ENCODE measurements around the gene RPL13A. TPM values are rescaled to one million over a fixed set of nuclear protein-coding genes. Genes with fewer than 3 reads are reported as not detected.

RPL13A gene
- polyA plus RNA-seq, 3 donors = 655 to 1,621 (median 663) TPM

DNA sequence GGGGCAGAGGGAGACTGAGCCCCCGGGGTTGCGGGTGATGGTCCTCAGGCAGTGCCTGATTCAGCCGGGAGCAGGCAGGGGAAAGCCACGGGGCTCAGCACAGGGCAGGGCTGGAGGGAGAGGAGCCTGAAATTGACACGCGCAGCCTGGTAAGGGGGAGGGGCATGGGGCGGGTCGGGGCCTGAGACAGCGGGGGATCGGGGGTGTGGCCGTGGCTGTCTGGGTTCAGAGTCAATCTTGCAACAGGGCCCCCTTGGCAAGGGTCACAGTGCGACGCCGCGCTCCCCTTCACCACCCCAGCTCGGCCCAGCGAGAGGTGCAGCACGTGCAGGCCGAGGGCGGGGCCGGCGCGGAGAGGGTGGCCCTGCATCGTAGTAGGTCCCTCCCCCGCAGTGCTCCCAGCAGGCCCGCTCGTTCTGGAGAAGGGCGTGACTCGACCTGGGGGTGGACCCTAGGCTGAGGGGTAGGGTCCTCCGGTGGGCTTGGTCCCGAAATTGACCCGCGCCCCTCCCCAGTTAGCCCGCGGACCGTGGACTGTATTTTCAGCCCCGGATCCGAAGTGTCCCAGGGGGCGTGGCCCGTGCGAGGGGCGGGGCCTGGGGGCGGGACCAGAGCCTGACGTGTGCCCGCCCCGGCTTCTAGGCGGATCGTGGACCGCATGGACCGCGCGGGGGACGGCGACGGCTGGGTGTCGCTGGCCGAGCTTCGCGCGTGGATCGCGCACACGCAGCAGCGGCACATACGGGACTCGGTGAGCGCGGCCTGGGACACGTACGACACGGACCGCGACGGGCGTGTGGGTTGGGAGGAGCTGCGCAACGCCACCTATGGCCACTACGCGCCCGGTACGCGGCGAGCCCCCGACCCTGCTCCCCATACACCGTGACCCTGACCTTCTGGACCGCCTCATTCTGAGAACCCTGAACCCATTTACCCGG is 46.4 kb downstream of the RPL13A start:
- peak; percentile 37 for TF ChIP-seq CTCF (IDR thresholded peaks at IDR 0.05)
- Histone ChIP-seq H3K9me3 (replicated peaks in 1 of 2; ENCODE audit: control insufficient read depth in 1 of 2, insufficient read depth in 1 of 2, low read length in 2 of 2) (no peaks in the 10 kb centered on the region), H3K36me3 (replicated peaks in 1 of 2; ENCODE audit: control insufficient read depth in 1 of 2, insufficient read depth in 2 of 2, low read length in 2 of 2) (peaks cover 38 to 61% of the 10 kb centered on the region in 2 donors), H4K20me1 (ENCODE audit: insufficient read depth, low read length) (peaks cover 36% of the 10 kb centered on the region), H3K27ac (ENCODE audit: low read depth in 1 of 2, low read length in 2 of 2) (no peak overlapping the region), H3K4me1 (ENCODE audit: control insufficient read depth in 1 of 2, insufficient read depth in 2 of 2, low read length in 2 of 2) (peaks cover 35 to 44% of the 10 kb centered on the region in 2 donors), H3K79me2 (ENCODE audit: insufficient read depth, low read length) (no peaks in the 10 kb centered on the region), H2AFZ (ENCODE audit: insufficient read depth, low read depth, low read length, poor library complexity, severe bottlenecking) (peak overlapping the region; percentile 85), H3K4me3 (replicated peaks in 1 of 3; ENCODE audit: low read depth in 2 of 3, low read length in 3 of 3) (peak overlapping the region; percentile 31 to 79 (median 54)), H3K9ac (ENCODE audit: insufficient read depth, low read length, poor library complexity, severe bottlenecking) (peak overlapping the region; percentile 16), H3K27me3 (ENCODE audit: control insufficient read depth in 2 of 2, insufficient read depth in 2 of 2, low read length in 2 of 2) (no peaks in the 10 kb centered on the region), H3K4me2 (replicated peaks; ENCODE audit: extremely low read depth, low read length, poor library complexity, severe bottlenecking) (peak overlapping the region; percentile 94)
- peaks cover 31% of the 10 kb centered on the region for H3K4me1 Mint-ChIP-seq
- peaks cover 8 to 37% (median 21%) of the 10 kb centered on the region in 3 donors for H3K27me3 Mint-ChIP-seq (ENCODE audit: low read depth in 3 of 3)
- peaks cover 0 to 2% (median 0%) of the 10 kb centered on the region in 7 donors for H3K9me3 Mint-ChIP-seq
- intact Hi-C loops (cut with micrococcal nuclease) = no loop called here
- peak overlapping the region; percentile 80 to 89 for H3K4me3 Mint-ChIP-seq
- H3K27ac Mint-ChIP-seq = peak overlapping the region in 5 of 7 donors; percentile 46 to 90 (median 81)
- under 1% methylated on average over 85 of the region's 87 CpGs for WGBS (ENCODE audit: insufficient coverage)
- peaks cover 55 to 82% of the 10 kb centered on the region in 2 donors for H3K36me3 Mint-ChIP-seq
- DNase-seq = peak; percentile 65 to 72 (median 66)

DNA sequence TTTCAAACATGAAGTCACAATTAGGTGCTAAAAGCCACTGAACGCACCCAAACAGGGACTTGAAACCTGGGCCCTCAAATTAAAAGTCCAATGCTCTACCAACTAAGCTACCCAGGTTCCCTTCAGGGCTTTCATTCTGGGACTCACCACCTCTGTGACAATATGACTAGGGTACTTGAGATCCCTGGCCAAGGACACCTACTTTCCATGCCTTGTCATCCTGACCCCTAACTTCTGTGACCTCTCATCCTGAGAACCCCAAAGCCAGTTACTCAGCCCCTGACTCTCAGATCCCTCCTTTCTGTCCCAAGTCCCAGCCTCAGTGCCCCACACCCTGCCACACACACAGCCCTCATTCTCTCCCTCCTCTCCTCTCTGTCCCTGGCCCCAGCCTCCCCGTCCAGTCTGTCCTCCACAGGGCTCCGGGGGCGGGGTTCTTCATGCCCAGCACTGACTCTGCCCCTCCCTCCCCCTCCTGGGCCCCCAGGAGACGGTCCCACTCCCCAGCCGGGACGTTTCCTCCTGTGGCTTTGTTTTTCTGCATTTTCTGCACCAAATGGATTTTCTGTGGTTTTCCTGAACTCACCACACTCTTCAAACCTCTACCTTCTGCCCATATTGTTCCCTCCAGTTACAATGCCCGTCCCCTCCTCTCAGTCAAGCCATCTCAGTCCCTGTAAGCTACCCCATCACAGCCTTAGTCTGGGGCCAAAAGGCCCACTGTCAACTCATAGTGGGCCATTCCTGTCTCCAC is 47.4 kb downstream of the RPL13A start:
- peaks cover 35 to 44% of the 10 kb centered on the region in 2 donors for H3K4me1 ChIP-seq (ENCODE audit: control insufficient read depth in 1 of 2, insufficient read depth in 2 of 2, low read length in 2 of 2)
- Mint-ChIP-seq H3K4me1 (peaks cover 31% of the 10 kb centered on the region), H3K4me3 (peak overlapping the region; percentile 80 to 89), H3K9me3 (peaks cover 0 to 2% (median 0%) of the 10 kb centered on the region in 7 donors), H3K27ac (peak overlapping the region in 3 of 7 donors; percentile 9 to 74 (median 30)), H3K36me3 (peaks cover 55 to 82% of the 10 kb centered on the region in 2 donors), H3K27me3 (ENCODE audit: low read depth in 3 of 3) (peaks cover 8 to 33% (median 17%) of the 10 kb centered on the region in 3 donors)
- intact Hi-C loops (cut with micrococcal nuclease) = no loop called here
- H3K4me3 ChIP-seq (replicated peaks in 1 of 3; ENCODE audit: low read depth in 2 of 3, low read length in 3 of 3) = peak overlapping the region in 1 of 3 experiments; percentile 79
- peak overlapping the region; percentile 94 for H3K4me2 ChIP-seq (replicated peaks; ENCODE audit: extremely low read depth, low read length, poor library complexity, severe bottlenecking)
- no peak for DNase-seq
- peaks cover 35% of the 10 kb centered on the region for H4K20me1 ChIP-seq (ENCODE audit: insufficient read depth, low read length)
- no peak overlapping the region for H3K9ac ChIP-seq (ENCODE audit: insufficient read depth, low read length, poor library complexity, severe bottlenecking)
- WGBS (ENCODE audit: insufficient coverage) = 0% methylated on average over 7 of the region's 8 CpGs
- no peaks in the 10 kb centered on the region for H3K9me3 ChIP-seq (replicated peaks in 1 of 2; ENCODE audit: control insufficient read depth in 1 of 2, insufficient read depth in 1 of 2, low read length in 2 of 2)
- H3K27ac ChIP-seq (ENCODE audit: low read depth in 1 of 2, low read length in 2 of 2) = no peak overlapping the region
- no peaks in the 10 kb centered on the region for H3K27me3 ChIP-seq (ENCODE audit: control insufficient read depth in 2 of 2, insufficient read depth in 2 of 2, low read length in 2 of 2)
- H3K79me2 ChIP-seq (ENCODE audit: insufficient read depth, low read length) = no peaks in the 10 kb centered on the region
- TF ChIP-seq CTCF (IDR thresholded peaks at IDR 0.05) = no peak
- H2AFZ ChIP-seq (ENCODE audit: insufficient read depth, low read depth, low read length, poor library complexity, severe bottlenecking) = no peak overlapping the region
- H3K36me3 ChIP-seq (replicated peaks in 1 of 2; ENCODE audit: control insufficient read depth in 1 of 2, insufficient read depth in 2 of 2, low read length in 2 of 2) = peaks cover 41 to 64% of the 10 kb centered on the region in 2 donors

All from CD14-positive monocyte (primary cell).